T-helper 2 cell treated with Interferon-gamma antibody and Interleukin-4, amounts not matched to agents 5 μg/mL and 100 μg/mL, for 36 hours (primary cell): Measurements from ENCODE around the gene GLE1.
"Not testable (repeated sequence)": the region's sequence is repeated elsewhere in the genome, so short reads cannot be mapped to it uniquely, and the experiment has no call there.

Source experiments
- DNase-seq: peaks from one replicate; pipeline ENCODE4 v3.0.0; 2021; ENCODE audit warnings: low spot score
- H3K27ac Mint-ChIP-seq: one replicate; pipeline ENCODE4 v1.8.0; 2021; ENCODE audit warnings: mild to moderate bottlenecking, mixed read lengths
- H3K27me3 Mint-ChIP-seq: one replicate; pipeline ENCODE4 v1.8.0; 2021; ENCODE audit warnings: low read depth, mixed read lengths
- H3K36me3 Mint-ChIP-seq: one replicate; pipeline ENCODE4 v1.8.0; 2021; ENCODE audit warnings: low read depth, mixed read lengths
- H3K4me1 Mint-ChIP-seq: one replicate; pipeline ENCODE4 v1.8.0; 2021; ENCODE audit warnings: low read depth, mixed read lengths
- H3K4me3 Mint-ChIP-seq: one replicate; pipeline ENCODE4 v1.8.0; 2022; ENCODE audit warnings: mild to moderate bottlenecking, moderate library complexity, mixed read lengths
- H3K9me3 Mint-ChIP-seq: one replicate; pipeline ENCODE4 v1.8.0; 2021; ENCODE audit warnings: mixed read lengths

GLE1 gene

DNA sequence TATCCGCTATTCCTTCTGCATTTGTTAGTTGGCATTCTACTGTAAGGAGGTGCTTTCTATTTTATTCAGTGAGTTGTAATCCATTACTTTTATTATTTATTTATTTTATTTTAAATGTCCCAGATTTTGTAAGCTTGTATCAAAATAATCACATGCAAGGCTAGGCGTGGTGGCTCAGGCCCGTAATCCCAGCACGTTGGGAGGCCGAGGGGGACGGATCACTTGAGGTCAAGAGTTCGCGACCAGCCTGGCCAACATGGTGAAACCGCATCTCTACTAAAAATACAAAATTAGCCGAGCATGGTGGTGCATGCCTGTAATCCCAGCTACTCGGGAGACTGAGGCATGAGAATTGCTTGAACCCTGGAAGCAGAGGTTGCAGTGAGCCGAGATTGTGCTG is 1.4 kb downstream of the GLE1 start:
- not testable (repeated sequence) for H3K9me3 Mint-ChIP-seq, H3K27me3 Mint-ChIP-seq, DNase-seq
- H3K4me3 Mint-ChIP-seq: peak overlapping the region; percentile 99
- peaks cover 13% of the 10 kb centered on the region for H3K4me1 Mint-ChIP-seq
- peaks cover 19% of the 10 kb centered on the region for H3K36me3 Mint-ChIP-seq
- H3K27ac Mint-ChIP-seq: peak overlapping the region; percentile 50

DNA sequence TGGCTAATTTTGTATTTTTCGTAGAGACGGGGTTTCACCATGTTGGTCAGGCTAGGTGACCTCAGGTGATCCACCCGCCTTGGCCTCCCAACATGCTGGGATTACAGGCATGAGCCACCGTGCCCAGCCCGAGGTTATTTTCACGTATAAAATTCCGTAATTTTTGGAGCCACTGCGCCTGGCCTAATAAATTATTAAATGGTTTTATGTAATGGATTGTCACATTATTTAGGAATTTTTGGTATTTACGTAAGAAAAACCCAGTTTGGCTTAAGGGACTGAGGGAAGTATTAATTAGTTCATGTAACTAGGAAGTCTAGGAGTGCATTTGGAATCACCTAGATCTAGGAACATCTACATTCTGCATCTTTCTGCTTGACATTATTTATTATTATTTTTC is 8.3 kb downstream of the GLE1 start:
- no peaks in the 10 kb centered on the region for H3K27me3 Mint-ChIP-seq
- no peak for DNase-seq
- no peak overlapping the region for H3K4me3 Mint-ChIP-seq
- H3K27ac Mint-ChIP-seq: no peak overlapping the region
- no peaks in the 10 kb centered on the region for H3K9me3 Mint-ChIP-seq
- peaks cover 14% of the 10 kb centered on the region for H3K4me1 Mint-ChIP-seq
- peaks cover 46% of the 10 kb centered on the region for H3K36me3 Mint-ChIP-seq

DNA sequence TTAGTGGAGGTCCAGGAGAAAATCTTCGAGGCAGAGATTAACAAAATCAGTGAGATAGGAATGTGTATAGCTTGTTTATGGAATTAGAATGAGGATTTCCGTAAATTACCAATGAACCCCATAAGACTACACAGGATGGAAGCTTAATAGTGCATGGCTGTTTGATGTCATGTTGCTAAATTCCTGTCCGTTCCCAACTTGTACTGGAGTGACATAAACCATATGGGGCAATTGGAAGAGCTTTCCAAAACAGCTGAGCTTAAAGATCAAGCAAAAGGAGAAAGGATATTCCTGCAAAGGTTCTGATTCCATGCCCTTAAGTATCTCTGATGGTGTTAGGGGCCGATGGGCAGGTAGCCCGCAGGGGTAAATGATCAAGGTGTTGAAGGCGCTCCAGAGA is 17.4 kb downstream of the GLE1 start:
- H3K4me1 Mint-ChIP-seq: peaks cover 5% of the 10 kb centered on the region
- no peaks in the 10 kb centered on the region for H3K27me3 Mint-ChIP-seq
- no peak overlapping the region for H3K27ac Mint-ChIP-seq
- H3K36me3 Mint-ChIP-seq: peaks cover 43% of the 10 kb centered on the region
- H3K9me3 Mint-ChIP-seq: no peaks in the 10 kb centered on the region
- H3K4me3 Mint-ChIP-seq: no peak overlapping the region
- no peak for DNase-seq

DNA sequence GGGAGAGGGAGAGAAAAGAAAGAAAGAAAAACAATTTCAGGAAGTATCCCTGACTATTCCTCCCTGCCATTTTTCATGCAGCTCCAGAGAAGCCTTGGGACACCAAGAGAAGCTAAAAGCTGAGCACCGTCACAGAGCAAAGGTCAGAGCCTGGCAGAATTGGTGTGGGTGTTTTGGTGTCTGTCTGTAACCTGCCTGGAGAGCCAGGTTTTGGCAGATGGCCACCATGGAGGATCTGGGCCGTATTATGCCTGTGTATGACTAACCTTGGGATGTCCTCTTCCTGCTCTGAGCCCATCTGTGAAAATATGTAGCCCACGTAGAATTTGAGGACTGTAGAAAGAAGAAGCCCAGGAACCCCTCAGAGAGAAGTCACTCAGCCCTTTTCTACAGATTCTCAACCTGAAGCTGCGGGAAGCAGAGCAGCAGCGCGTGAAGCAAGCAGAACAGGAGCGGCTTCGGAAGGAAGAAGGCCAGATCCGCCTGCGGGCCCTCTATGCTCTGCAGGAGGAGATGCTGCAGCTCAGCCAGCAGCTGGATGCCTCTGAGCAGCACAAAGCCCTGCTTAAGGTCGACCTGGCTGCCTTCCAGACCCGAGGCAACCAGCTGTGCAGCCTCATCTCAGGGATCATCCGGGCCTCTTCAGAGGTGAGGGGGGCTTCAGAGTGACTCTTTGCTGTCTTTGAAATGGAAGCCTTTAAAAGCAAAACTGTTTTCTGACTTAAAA is 18.8 kb downstream of the GLE1 start:
- Mint-ChIP-seq H3K27me3 (no peaks in the 10 kb centered on the region), H3K9me3 (no peaks in the 10 kb centered on the region), H3K4me3 (no peak overlapping the region), H3K27ac (no peak overlapping the region), H3K36me3 (peaks cover 37% of the 10 kb centered on the region), H3K4me1 (peaks cover 2% of the 10 kb centered on the region)
- DNase-seq: no peak

DNA sequence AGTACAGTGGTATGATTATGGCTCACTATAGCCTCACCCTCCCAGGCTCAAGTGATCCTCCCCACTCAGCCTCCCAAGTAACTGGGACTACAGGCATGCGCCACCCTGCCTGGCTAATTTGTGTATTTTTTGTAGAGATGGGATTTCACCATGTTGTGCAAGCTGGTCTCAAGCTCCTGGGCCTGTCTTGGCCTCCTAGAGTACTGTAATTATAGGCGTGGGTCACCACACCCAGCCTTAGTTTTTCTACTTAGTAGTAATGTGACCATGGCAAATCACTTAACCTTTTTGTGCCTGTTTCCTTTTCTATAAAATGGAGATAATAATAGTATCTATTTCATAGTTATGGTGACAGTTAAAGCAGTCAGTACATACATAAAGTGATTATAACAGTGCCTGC is 22.2 kb downstream of the GLE1 start:
- Mint-ChIP-seq H3K4me1 (peaks cover 2% of the 10 kb centered on the region), H3K36me3 (peaks cover 38% of the 10 kb centered on the region), H3K9me3 (no peaks in the 10 kb centered on the region), H3K27me3 (no peaks in the 10 kb centered on the region), H3K27ac (no peak overlapping the region), H3K4me3 (no peak overlapping the region)
- DNase-seq: no peak

DNA sequence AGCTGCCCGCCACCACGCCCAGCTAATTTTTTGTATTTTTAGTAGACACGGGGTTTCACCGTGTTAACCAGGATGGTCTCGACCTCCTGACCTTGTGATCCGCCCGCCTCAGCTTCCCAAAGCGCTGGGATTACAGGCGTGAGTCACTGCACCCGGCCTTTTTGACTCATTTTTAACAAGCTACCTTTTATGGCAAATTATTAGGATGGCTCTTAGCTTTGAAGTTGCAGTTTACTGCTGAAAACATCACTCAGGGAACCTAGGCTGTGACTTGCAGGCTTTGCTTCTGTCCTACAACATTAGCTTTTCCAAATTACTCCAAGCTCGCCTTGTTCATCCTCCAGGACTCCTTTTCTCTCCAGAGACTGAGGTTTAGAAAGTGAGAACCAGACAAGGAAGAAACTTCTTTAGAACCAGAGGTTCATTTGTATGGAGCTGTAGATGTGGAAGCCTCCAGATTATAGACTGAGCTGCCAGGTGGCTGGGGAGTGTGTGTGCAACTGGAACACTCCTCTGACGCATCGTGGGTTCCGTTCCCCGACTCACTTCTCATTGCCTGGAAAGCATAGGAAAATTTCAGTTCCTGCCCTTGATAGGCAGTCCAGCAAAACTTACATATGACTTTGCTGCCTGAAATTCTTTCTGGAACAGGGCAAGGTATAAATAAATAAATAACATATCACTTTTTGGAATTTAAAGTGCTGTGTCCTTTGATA is 24.1 kb downstream of the GLE1 start:
- Mint-ChIP-seq H3K27me3 (no peaks in the 10 kb centered on the region), H3K36me3 (peaks cover 41% of the 10 kb centered on the region), H3K4me1 (no peaks in the 10 kb centered on the region), H3K4me3 (no peak overlapping the region), H3K27ac (no peak overlapping the region), H3K9me3 (no peaks in the 10 kb centered on the region)
- no peak for DNase-seq

DNA sequence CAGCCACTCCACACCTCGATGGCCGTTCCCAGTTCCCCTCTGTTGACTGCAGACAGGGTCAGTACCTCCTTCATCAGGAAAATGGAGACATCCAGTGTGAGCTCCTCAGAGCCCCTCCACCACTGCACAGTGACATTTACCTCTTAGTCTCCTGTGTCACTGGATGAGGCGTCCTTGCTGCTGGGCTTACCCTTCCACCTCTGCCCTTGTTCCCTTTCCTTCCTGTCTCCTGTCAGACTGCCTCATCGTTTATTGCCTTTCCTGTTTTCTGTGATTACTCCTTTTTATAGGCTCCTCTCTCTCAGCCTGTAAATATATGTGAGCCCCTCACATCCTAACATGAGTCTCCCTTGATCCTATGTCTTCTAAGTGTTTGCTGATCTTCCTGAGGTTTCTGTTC is 24.7 kb downstream of the GLE1 start:
- H3K36me3 Mint-ChIP-seq: peaks cover 46% of the 10 kb centered on the region
- no peak for DNase-seq
- no peak overlapping the region for H3K27ac Mint-ChIP-seq
- H3K4me3 Mint-ChIP-seq: no peak overlapping the region
- no peaks in the 10 kb centered on the region for H3K27me3 Mint-ChIP-seq
- no peaks in the 10 kb centered on the region for H3K9me3 Mint-ChIP-seq
- no peaks in the 10 kb centered on the region for H3K4me1 Mint-ChIP-seq

DNA sequence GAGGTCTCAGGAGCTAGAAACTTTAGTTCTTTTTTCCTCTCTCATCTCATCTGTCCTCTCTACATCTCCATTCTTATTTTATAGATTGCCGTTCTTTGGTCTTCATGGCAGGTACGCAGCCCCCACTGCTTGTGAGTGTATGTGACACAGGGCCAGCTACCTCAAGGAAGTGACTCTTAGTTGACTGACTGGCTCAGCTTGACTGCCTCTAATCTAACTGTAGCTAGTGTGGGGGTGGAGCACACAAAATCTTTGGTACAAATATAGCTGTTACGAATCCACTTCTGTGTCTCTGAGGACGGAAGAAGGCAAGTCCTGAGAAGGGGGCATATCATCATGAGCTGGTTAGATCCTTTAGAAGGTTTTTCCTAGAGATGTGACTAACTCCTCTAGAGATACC is 28.1 kb downstream of the GLE1 start:
- Mint-ChIP-seq H3K27ac (no peak overlapping the region), H3K9me3 (no peaks in the 10 kb centered on the region), H3K4me3 (no peak overlapping the region), H3K36me3 (peaks cover 45% of the 10 kb centered on the region), H3K4me1 (no peaks in the 10 kb centered on the region), H3K27me3 (no peaks in the 10 kb centered on the region)
- no peak for DNase-seq

DNA sequence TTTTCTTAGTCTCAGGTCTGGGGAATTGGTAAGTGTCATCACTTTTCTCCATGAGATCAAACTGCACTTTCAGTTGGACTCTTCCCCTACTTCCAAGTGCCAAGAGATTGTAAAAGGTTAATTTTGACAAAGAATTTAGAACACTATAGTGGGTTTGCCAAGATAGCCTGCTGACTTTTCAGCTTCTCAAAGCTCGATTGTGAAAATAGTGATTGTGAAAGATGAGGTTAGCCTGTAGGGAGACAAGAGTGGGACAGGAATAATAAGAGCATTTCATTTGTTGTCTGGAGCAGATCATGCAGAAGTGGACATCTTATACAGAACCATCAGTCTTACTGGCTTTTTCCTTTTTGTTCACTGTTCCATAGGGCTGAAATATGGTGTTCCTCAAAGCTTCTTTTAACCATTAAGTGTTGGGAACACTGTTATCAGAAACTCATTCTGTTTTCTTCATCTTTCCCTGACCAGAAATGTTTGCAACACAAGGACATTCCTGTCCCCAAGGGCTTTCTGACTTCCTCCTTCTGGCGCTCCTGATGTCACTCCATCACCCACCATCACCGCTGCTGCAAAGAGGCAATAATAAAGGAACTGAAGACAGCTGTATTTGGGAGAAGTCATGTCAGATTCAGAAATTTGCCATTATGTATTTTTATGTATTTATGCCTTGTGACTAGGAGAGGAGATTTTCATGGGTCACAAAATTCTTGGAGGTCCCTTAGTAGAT is 36.3 kb downstream of the GLE1 start:
- no peak overlapping the region for H3K27ac Mint-ChIP-seq
- H3K4me1 Mint-ChIP-seq: peaks cover 1% of the 10 kb centered on the region
- H3K4me3 Mint-ChIP-seq: no peak overlapping the region
- H3K9me3 Mint-ChIP-seq: no peaks in the 10 kb centered on the region
- no peaks in the 10 kb centered on the region for H3K27me3 Mint-ChIP-seq
- H3K36me3 Mint-ChIP-seq: peaks cover 44% of the 10 kb centered on the region
- DNase-seq: no peak

DNA sequence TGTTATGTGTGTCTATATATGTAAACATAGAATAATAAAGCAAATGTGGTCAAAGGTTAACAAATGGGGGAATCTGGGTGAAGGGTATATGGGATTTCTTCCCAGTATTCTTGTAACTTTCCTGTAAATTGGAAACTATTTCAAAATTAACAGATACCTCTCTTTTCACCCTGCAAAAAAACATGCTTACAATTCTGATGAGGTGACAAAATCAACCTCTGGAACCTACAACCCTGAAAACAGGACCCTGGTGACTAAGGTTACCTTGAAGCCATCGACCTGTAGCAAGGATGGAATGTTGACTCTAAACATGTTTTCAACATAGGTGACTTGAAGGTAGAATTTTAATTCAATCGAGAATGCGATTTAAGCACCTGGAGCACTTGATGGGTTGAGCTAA is 42.0 kb downstream of the GLE1 start:
- Mint-ChIP-seq H3K27ac (no peak overlapping the region), H3K4me1 (peaks cover 22% of the 10 kb centered on the region), H3K27me3 (no peaks in the 10 kb centered on the region), H3K9me3 (no peaks in the 10 kb centered on the region), H3K4me3 (no peak overlapping the region), H3K36me3 (peaks cover 8% of the 10 kb centered on the region)
- no peak for DNase-seq

DNA sequence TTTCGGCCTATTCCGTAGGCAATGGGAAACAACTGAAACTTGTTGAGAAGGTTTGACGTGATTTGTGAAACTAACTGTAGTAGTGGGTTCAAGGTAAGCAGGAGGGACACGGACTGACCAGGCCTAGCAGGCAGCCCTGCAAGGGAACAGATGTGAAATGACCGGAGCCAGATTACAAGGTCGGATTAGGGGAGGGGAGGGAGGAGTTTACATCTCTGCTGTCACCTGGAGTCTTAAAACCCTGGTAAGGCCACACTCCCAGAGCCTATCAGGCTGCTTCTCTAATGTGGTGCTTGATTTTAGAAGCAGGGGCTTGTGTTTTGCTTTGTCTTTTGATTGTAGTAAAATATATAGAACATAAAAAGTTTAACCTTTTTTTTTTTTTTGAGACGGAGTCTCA is 44.4 kb downstream of the GLE1 start:
- no peaks in the 10 kb centered on the region for H3K27me3 Mint-ChIP-seq
- DNase-seq: no peak
- peak overlapping the region; percentile 18 for H3K27ac Mint-ChIP-seq
- no peaks in the 10 kb centered on the region for H3K9me3 Mint-ChIP-seq
- no peaks in the 10 kb centered on the region for H3K36me3 Mint-ChIP-seq
- H3K4me1 Mint-ChIP-seq: peaks cover 27% of the 10 kb centered on the region
- no peak overlapping the region for H3K4me3 Mint-ChIP-seq

DNA sequence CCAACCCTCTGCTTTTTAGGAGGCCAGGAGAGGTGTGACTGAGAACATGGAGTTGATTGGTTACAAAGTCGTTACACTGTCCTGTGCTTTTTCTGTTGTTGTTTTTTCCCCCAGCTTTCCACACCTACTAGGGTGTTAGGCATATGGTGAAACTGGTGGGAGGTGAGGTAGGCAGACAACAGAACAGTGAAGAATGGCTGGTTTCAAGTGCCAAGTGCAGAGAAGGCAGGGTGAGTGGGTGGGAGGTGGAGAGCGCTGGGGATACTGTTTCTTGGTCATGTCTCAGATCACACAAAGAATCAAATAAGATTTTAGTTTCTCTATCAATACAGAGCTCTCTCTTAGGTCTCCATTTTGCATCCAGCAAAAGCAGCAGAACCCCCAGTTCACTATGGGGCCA is 45.7 kb downstream of the GLE1 start:
- Mint-ChIP-seq H3K27ac (peak overlapping the region; percentile 94), H3K4me1 (peaks cover 27% of the 10 kb centered on the region), H3K4me3 (peak overlapping the region; percentile 93), H3K27me3 (no peaks in the 10 kb centered on the region), H3K9me3 (no peaks in the 10 kb centered on the region), H3K36me3 (no peaks in the 10 kb centered on the region)
- DNase-seq: peak; percentile 68

DNA sequence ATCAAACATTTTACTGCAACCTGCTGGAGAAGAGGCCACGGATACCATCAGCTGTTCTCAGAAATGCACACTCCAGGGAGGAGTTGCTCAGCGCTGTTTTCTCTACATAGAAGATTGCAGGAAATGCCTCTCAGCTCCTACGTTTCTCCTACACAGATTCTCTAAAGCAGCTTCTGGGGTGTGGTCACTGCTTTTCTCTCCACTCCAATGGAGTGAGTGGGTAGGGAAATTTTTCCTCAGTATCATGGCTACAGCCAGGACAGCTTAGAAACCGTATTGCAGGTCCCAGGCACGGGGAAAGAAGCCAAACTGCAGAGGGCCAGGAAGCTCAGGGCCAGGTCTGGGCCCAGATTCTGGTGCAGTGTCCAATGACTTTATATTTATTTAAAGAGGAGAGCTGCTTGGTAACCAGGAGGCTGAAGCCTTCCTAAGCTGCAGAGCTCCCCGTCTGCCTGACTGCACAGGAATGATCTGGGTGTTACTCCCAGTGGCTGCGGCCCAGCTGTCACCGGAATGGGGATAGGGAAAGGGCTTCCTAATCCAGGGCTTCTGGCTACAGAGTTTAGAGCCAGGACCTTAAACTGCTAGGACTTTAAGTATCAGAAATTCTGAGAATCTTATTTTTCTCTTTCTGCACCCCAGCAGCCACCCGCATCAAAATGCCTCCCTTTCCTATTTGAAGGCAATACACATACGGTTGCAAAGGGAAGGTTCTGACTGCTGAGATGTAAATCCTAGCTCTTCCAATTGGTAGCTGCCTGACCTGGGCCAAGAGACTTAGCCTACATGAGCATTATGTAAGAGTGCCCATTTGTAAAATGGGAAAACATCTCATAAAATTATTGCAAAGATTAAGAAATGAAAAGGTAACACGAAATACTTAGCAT is 46.5 kb downstream of the GLE1 start:
- DNase-seq: no peak
- H3K27me3 Mint-ChIP-seq: no peaks in the 10 kb centered on the region
- H3K27ac Mint-ChIP-seq: peak overlapping the region; percentile 94
- H3K4me1 Mint-ChIP-seq: peaks cover 28% of the 10 kb centered on the region
- H3K36me3 Mint-ChIP-seq: no peaks in the 10 kb centered on the region
- no peaks in the 10 kb centered on the region for H3K9me3 Mint-ChIP-seq
- H3K4me3 Mint-ChIP-seq: peak overlapping the region; percentile 93
